ENCODE measurements around the gene ZNRF3. TPM values are rescaled to one million over a fixed set of nuclear protein-coding genes. Genes with fewer than 3 reads are reported as not detected.
"Not testable (repeated sequence)": the region's sequence is repeated elsewhere in the genome, so short reads cannot be mapped to it uniquely, and the experiment has no call there.

The ZNRF3 gene
- total RNA-seq, 1 donor from 2014 or later: 13.6 TPM

DNA sequence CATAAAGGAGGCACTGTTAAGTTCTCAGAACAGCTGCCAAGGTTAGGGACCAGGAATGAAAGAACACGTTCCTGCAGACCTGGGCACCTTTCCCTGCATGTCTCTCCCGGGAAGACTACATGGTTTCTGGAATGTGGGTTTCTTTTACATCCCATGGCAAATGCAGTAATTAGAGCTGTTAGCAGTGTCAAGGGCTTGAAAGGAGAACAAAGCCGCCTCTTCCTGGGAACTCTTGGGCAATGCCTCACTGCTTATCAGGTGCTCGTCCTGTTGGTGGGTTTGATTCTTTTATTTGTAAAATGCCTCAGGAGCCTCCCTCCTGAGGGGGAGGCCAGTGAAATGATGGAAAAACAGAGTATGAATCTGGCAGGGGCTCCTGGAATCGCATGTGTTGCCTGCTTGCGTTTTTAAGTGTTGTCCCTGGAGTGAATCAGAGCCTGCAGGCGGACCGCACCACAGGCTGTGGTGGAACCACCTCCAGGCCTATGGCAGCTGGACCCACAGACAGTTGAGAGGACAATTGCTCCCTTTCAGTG, 179.0 kb downstream of the ZNRF3 start:
- DNase-seq (ENCODE audit: low spot score): no peak

DNA sequence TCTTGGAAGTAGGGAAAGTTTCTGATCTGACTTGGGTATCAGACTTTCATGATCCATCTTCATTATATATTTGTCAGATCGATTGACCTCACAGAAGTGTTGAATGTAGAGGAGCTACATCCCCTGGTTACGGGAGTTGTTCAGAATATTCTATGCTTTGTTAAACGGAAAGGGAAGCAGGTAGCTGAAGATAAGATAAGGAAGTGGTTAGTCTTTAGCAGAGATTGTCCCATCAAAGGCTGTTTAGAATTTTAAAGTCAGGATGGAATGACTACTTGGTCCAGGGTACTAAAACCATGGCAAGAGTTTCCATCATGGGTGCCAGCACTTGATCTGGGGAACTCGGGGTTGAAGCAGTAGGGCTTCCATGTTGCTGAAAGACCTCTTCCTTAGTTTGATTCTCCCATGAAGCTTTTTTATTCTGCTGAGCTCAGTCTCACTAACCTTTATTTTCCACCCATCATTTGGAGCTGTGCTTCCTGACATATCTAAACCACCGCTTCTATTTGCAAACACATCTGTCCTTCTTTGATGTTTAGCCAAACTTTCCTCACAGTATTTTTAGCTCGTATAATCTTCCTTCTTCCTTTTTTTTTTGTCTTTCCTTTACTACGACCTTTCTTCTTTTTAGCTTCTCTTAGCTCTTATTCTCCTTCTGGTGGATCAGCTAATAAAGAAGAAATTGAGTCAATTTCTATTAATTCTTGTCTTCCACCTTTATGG, 182.3 kb downstream of the ZNRF3 start:
- no peak for DNase-seq (ENCODE audit: low spot score)

GRCh38 chr22:29069463-29069862, 186.1 kb downstream of the ZNRF3 start:
- no peak for DNase-seq (ENCODE audit: low spot score)

- DNase-seq (ENCODE audit: low spot score): no peak
These were observed 187.1 kb downstream of the ZNRF3 start for GRCh38 chr22:29070490-29070889.

GRCh38 chr22:29071261-29072045, 188.1 kb downstream of the ZNRF3 start:
- DNase-seq (ENCODE audit: low spot score): no peak

DNA sequence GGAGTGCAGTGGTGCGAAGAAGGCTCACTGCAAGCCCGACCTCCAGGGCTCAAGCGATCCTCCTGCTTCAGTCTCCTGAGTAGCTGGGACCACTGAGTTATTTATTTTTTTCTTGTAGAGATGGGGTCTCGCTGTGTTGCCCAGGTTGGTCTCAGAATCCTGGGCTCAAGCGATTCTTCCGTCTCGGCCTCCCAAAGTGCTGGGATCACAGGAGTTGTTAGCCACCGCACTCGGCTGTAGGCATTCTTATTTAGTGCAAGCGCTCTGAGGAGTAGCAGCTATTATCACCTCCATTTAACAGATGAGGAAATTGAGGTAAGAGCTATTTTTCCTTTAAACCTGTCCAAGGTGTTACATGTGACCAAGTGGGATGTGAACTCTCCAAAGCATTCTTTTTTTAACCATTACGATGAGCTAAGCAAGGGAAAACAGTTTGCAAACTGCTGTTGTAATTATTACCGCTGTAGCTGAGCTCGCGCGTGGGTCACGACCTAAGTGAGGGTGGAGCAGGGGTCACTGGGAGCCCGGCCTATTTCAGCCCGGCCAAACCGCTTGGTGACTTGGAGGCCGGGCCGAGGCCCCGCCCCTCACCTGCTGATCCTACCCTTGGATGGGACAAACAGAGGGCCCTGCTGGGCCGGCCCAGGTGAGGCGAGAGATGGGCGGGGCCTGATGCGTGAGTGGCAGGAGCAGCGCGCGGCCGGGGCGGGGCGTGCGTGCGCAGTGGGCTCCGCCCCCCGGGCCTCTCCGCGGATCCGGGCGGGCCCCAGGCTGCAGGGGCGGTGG, 189.0 kb downstream of the ZNRF3 start:
- DNase-seq (ENCODE audit: low spot score): peak; percentile 90

- DNase-seq (ENCODE audit: low spot score): no peak
These were observed 189.7 kb downstream of the ZNRF3 start, which contains the start of gene KREMEN1 for GRCh38 chr22:29072979-29073617. Gene KREMEN1 (plus strand): TSS chr22:29073035. CDS start chr22:29073131, 96 bp downstream.

GRCh38 chr22:29073618-29074275, 190.4 kb downstream of the ZNRF3 start:
- peak; percentile 22 for DNase-seq (ENCODE audit: low spot score)

DNA sequence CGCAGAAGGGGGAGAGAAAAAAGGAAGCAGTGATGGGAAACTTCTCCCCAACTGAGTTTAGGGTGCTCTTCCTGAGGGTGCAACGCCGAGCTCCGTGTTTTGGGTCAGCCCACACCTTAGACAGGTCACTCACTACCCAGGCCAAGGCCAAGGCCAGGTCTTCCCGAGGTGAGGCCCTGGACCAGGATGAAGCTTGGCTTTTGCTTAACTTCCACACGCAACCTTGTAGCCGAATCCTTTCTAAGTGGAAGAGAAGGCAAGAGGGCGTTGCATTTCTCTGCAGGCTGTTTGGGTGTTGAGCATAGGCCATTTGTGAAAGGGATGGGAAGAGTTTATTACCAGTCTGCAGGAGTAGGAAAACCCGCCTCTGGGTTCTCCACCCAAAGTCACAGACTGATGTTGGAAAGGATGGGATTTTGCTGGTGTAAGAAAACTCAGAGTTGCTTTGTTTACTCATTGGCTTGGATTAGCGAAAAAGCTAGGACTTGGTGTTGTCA, 191.0 kb downstream of the ZNRF3 start:
- DNase-seq (ENCODE audit: low spot score): no peak

DNA sequence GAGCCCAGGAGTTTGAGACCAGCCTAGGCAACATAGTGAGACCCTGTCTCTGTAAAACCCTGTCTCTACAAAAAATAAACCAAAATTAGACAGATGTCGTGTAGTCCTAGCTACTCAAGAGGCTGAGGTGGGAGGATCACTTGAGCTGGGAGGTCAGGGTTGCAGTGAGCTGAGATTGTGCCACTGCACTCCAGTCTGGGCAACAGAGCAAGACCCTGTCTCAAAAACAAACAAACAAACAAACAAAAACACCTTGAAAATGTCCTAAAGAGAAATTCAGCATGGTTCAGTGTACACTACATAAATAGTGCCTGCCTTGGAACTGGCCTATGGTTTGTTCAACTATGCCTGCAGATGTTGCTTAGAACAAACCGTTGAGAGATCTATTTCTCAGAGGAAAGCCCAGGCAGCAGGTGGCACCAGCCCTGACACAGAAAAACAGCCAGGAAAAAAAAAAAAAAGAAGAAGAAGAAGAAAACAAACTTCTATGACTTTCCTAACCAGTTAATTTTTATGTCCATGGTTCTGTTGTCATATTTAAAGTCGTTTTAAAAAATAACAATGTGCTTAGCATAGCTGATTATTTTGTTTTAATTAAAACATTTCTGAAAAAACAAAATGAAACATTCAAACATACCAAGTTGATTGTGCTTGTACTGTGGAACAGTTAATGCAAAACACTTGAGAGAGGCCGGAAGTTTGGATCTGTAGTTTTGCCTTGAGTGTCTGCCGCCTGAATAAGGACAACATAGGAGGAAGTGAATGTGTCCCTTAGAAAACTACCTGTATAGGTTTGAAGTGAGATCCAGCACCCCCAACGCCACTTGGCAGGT, 194.9 kb downstream of the ZNRF3 start:
- no peak for DNase-seq (ENCODE audit: low spot score)

GRCh38 chr22:29078869-29079207, 195.5 kb downstream of the ZNRF3 start:
- DNase-seq (ENCODE audit: low spot score): no peak

- DNase-seq (ENCODE audit: low spot score): no peak
These were observed 196.0 kb downstream of the ZNRF3 start for GRCh38 chr22:29079218-29079901.

DNA sequence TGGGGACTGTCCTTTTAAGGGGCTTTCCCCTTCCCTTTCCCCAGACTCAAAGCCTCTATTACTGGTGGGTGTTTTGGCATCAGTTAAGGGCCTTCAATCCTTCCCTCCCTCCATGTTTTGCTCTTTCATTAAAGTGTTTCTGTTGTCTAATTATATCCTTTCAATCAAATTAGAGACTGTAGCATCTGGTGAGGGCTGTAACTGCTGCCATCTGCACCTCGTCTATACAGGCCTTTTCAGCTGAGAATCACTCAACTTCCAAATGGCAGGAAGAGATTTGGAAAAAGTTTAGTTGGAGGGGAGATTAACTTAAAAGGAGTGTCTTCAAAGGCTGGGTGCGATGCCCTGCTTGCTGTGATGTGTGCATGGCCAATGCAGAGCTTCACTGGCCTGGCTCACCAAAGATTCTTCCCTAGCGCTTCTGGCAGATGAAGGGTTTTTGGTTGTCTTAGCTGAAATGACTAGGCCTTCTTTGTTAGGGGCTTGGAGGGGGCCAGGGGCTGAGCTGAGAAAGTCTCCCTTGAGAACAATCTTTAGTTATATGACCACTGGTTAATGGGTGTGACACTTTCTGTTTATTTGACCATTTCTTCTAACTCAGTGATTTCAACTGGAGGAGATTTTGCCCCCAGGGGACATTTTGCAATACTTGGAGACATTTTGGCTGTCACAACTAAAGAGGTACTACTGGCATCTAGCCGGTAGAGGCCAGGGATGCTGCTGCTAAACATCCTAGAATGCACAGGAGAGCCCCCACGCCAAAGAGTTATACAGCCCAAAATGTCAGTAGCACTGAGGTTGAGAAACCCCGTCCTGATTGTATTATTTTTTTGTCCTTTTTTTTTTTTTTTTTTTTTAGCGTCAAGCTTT, 197.0 kb downstream of the ZNRF3 start:
- no peak for DNase-seq (ENCODE audit: low spot score)

GRCh38 chr22:29081517-29082236, 198.3 kb downstream of the ZNRF3 start:
- DNase-seq (ENCODE audit: low spot score): no peak

- DNase-seq (ENCODE audit: low spot score): no peak
These were observed 199.6 kb downstream of the ZNRF3 start for GRCh38 chr22:29082826-29083545.

DNA sequence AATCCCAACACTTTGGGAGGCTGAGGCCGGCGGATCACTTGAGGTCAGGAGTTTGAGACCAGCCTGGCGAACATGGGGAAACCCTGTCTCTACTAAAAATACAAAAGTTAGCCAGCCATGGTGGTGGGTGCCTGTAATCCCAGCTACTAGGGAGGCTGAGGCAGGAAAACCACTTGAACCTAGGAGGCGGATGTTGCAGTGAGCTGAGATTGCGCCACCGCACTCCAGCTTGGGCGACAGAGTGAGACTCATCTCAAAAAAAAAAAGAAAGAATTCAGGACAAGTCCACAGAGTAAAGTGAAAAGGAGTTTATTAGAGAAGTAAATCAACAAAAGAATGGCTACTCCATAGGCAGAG, 200.2 kb downstream of the ZNRF3 start:
- not testable (repeated sequence) for DNase-seq (ENCODE audit: low spot score)

GRCh38 chr22:29083933-29084591, 200.7 kb downstream of the ZNRF3 start:
- no peak for DNase-seq (ENCODE audit: low spot score)
